Adipose tissue (tissue), 3 donors: ENCODE results near the gene HSD17B4. TPM values are rescaled to one million over a fixed set of nuclear protein-coding genes. Genes with fewer than 3 reads are reported as not detected.
"Not testable (repeated sequence)": the region's sequence is repeated elsewhere in the genome, so short reads cannot be mapped to it uniquely, and the experiment has no call there.

ENCODE experiments used
- H3K27ac ChIP-seq: one replicate; pipeline ENCODE4 v1.5.1; 2013; ENCODE audit warnings: low read depth, low read length
- WGBS, 3 donors: extraction: QIAGEN DNeasy Blood & Tissue Kit; methylation state at CpG; one replicate each; pipeline ENCODE4 v1.1.7; 2013; 5-methylcytosine and 5-hydroxymethylcytosine counted together
- polyA plus RNA-seq, 3 donors: library from polyadenylated mRNA; stranded (reverse); fragments of 200-250 nt; gene quantifications; one replicate each; pipeline ENCODE4 v1.2.3, GENCODE V29; 2013
- donor health status: healthy with polysubstance abuse.
- donor health status: Bipolar disorder and iron deficiency.
- donor health status: healthy.

The HSD17B4 gene
- 100 to 1,000 TPM; 125 to 292 (median 194) TPM for polyA plus RNA-seq

- 0 to 1% (median 1%) methylated on average over 42 of the region's 42 CpGs for WGBS, 3 donors
- H3K27ac ChIP-seq, result peak within 1 kb of the TSS; percentile 11
These were observed at the start of gene HSD17B4 for GRCh38 chr5:119452373-119453039. Gene HSD17B4 (plus strand): TSS chr5:119452497. CDS start chr5:119452576, 79 bp downstream.

DNA sequence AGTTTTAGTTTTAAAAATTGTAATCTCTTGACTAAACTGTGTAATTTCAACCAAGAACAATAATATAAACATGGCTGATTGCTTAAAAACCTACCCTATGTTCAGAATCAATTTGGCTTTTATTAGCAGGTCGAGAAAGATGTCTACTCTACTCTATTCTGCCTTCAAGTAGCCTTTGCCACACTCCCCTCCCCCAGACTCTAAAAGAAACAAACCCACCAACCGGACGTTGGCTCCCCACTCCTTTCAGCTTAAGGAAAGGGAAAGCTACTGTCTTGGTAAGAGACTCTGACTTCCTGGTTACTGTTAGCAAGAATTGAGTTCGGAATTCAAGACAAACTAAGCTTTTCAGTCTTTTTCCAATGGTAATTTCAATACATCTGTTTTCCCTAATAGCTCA lies 49.7 kb upstream of the HSD17B4 start:
- no peak overlapping the region for H3K27ac ChIP-seq
- 66 to 78% (median 71%) methylated on average over 4 of the region's 4 CpGs for WGBS, 3 donors

DNA sequence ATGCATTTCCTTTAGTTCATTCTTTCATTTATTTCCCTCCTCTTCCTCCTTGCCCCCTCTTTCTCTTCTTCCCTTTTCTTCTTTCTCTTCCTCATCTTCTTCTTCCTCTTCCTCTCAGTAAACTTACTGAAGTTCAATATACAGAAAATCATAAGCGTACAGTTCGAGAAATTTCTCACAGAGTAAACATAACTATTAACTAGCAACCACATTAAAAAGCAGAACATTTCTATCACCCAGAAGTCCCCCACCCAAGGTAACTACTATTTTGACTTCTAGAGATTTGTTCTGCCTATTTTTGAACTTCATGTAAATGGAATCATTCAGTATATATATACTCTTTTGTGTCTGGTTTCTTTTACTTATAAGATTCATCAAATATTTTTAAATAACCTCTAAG lies 48.3 kb upstream of the HSD17B4 start:
- WGBS, 3 donors, result 77 to 88% (median 85%) methylated on average over 2 of the region's 2 CpGs
- no peak overlapping the region for H3K27ac ChIP-seq

DNA sequence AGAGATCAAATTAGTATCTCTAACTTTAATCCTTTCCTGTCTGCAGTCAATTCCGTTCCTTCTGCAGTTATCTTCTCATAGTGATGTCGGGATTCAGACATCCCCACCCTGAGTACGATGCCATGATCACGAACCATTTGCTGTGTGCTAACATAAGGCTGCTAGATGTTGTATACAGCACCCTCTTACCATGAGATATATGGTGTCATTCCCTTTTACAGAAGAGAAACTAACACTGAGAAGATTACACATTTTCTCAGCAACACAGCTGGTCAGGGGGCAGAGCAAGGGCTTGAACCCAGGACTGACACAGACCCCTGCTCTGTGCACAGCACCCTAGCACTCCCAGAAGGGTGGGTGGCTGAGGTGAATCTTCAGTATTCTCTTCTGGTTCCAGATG lies 46.9 kb upstream of the HSD17B4 start:
- no peak overlapping the region for H3K27ac ChIP-seq
- 59 to 70% (median 66%) methylated on average over 4 of the region's 4 CpGs for WGBS, 3 donors

DNA sequence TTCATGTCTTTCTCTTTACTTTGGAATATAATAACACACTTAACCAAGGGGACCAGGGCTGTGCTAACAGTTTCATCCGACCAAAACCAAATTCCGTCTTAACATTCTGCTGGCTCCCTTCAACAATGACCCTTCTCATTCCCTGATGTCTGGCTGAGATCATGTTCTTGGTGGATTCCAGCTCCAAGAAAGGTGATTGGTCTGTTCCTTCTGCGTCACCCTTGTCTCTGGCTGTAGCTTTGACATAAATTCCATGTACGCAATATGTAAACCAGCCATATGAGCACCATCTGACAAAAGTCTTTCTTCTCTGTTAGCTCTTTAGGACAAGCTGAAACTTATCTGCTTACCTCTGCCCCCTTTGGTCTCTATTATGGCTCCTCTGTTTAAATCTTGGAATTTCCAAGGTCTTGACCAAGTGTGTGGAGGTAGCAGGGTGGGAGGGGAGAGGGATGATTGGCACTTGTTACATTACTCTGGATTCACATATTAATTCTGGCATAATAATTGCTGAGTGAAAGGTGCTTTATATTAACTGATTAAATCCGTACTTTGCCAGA lies 45.7 kb upstream of the HSD17B4 start:
- no peak overlapping the region for H3K27ac ChIP-seq
- 91 to 98% (median 92%) methylated on average over 5 of the region's 5 CpGs for WGBS, 3 donors

DNA sequence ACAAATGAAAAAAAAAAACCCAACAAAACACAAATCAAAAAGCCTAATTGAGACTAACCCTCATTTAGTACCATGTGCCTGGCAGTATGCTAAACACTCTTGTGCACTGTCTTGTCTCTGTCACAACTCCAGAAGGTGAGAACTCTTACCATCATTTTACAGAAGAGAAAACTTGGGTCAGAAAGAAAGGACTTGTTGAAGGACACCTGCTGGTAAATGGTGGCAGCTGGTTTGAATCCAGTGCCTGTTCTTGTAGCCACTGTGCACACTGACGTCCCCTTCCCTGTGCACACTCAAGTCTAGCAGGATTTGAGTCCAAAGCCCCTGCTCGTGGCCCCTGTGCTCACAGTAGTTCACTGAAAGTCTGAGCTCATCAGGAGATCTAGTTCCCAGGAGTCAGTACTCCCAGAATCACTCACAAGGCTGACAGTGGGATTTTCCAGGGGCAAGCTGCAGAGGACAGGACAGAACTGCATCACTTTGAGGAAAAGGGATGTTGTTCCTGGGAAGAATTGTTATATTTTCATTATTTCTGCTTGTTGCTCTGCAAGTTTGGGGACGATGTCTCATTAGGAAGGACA lies 43.0 kb upstream of the HSD17B4 start:
- 65 to 75% (median 69%) methylated on average over 3 of the region's 3 CpGs for WGBS, 3 donors
- no peak overlapping the region for H3K27ac ChIP-seq

DNA sequence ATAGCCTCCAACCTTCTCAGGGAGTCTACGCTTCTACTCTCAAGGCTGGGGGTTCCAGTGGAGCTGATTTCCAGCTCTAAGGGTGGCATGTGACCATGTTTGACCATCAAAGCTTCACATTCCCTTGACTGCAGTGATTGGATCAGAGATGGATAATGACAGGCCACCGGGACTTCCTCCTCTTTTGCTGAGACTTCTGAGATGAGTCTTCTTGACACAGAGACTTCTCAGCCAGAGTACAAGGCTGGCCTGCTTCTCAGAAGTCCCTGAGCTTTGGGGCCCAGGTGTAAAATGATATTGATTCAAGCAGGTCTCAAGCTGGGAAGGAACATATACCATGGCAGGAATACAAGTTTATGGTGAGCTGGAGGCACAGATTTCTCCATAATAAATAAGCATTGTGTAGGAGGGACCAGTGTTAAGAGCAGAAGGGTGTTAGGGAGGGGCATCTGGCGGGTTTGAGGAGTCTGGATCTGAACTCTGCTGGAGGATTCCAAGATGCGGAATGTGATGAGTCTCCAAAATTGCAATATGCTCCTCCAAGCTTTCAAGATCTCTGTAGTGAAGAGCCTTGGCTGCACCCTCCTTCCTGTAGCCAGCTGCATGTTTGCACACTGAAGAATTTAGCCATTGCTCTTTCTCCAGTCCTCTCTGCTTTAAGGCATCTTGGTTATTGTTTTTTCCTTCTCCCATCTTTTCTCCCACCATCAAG lies 41.7 kb upstream of the HSD17B4 start:
- WGBS, 3 donors, result 72 to 87% (median 81%) methylated on average over 4 of the region's 4 CpGs
- no peak overlapping the region for H3K27ac ChIP-seq

DNA sequence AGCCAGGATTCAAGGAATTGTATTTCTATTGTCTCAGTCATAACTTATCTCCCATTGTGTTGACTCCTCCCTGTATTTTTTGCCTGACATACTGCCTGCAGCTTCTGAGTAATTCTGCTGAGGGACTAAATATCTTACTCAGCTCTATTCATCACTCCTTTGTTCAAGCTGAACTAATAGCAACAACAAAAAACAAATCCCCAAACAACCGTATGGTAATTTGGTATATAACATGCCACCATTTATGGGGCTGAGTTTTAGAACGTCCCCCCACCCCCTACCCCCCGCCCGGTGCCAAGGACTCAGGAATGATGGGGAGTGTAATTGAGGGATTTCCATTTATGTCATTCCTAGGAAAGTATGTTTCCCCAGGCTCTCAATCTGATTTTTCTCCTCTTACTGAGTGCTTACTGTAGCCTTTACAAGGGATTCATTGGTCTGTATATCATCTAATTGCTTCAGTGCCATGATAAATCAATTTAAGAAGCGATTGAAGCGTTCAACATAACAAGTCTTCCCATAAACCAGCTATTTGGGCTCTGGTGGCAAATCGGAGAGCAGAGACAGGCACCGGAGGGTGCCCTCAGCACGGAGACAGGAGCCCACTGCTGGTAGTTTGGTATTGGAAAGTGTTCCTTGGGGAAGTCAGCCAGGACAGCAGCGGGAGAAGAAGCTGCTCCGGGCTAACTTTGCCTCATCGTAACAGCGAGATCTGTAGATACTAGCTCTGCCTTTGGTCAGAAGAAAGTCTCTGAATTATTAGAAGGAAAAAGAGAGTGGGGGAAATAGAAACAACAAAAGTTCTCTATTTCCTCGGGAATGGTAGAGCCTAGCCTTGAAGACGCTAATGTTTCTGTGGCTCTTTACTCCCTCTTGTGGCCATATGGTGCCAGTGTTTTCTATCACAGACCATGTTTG lies 40.7 kb upstream of the HSD17B4 start:
- H3K27ac ChIP-seq, result no peak overlapping the region
- WGBS, 3 donors, result 9 to 16% (median 10%) methylated on average over 15 of the region's 15 CpGs

DNA sequence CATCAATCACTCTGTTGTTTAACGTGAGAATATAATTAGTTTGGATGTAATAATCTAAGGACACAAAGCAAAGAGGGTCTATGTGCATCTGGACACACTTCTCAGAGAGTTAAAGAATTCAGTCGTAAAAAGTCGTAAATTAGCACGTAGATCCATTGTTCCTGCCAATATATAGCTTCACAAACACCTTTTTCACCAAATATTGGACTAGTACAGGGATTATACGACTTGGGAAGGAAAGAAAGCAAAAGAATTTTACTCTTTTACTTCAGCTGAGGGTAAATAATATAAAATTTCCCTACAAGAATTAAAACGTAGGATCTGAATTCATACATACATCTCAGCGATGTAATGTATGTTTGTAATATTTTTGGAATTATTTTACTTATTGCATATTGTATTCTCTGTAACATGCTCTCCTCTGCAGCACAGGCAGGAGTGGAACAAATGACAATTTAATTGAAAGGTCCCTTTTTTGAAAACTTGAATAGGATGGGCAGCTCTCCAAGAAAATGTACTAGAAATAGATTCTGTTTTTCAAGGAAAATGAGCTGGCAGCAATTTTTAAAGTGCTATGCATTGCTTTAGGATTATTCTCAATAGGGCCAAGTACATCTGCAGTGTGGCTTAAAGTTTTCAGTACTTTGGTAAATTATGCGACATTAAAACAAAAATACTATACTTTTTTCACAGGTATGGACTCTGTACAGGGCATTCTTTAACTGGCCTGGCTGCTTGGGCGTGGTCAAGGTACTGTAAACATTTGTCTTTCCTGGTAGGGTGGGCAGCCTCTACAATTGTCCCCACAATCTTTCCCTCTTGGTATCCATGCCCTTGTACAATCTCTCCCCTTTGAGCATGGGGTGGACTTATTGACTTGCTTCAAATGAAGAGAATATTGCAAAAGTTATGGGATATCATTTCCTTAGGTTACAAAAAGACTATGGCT lies 39.7 kb upstream of the HSD17B4 start:
- 37 to 46% (median 40%) methylated on average over 9 of the region's 9 CpGs for WGBS, 3 donors
- no peak overlapping the region for H3K27ac ChIP-seq

GRCh38 chr5:119414124-119414734 lies 38.1 kb upstream of the HSD17B4 start:
- H3K27ac ChIP-seq, result not testable (repeated sequence)
- WGBS, 3 donors, result 73 to 81% (median 77%) methylated on average over 13 of the region's 13 CpGs

GRCh38 chr5:119417891-119418605 lies 34.2 kb upstream of the HSD17B4 start:
- 55 to 77% (median 58%) methylated on average over 5 of the region's 5 CpGs for WGBS, 3 donors
- no peak overlapping the region for H3K27ac ChIP-seq

- H3K27ac ChIP-seq, result no peak overlapping the region
- 31 to 46% (median 32%) methylated on average over 2 of the region's 2 CpGs for WGBS, 3 donors
These were observed 33.6 kb upstream of the HSD17B4 start for GRCh38 chr5:119418606-119419100.

DNA sequence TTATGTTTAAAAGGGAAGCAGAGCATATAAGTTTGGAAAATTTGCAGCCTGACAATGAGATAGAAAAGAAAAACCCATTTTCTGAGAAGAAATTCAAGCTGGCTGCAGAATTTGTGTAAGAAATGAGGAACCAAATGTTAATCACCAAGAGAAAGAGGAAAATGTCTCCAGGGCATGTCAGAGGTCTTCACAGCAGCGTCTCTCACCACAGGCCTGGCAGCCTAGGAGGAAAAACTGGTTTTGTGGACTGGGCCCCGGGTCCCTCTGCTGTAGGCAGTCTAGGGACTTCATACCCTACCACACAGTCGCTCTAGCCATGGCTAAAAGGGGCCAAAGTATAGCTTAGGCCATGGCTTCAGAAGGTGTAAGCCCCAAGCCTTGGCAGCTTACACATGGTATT lies 32.1 kb upstream of the HSD17B4 start:
- WGBS, 3 donors, result 57 to 84% (median 62%) methylated on average over 3 of the region's 3 CpGs
- no peak overlapping the region for H3K27ac ChIP-seq

- no peak overlapping the region for H3K27ac ChIP-seq
- WGBS, 3 donors, result 92 to 95% (median 94%) methylated on average over 3 of the region's 3 CpGs
These were observed 26.2 kb upstream of the HSD17B4 start for GRCh38 chr5:119426057-119426456.

GRCh38 chr5:119427060-119427459 lies 25.2 kb upstream of the HSD17B4 start:
- no peak overlapping the region for H3K27ac ChIP-seq
- WGBS, 3 donors, result 51 to 66% (median 55%) methylated on average over 2 of the region's 2 CpGs

GRCh38 chr5:119427596-119427995 lies 24.7 kb upstream of the HSD17B4 start:
- 17 to 41% (median 17%) methylated on average over 4 of the region's 4 CpGs for whole genome bisulfite sequencing, 3 donors
- H3K27ac ChIP-seq, result not testable (repeated sequence)
